ENCODE results near the gene WDR18.

WDR18 gene
- 14.5 to 19.0 reads per million in 2 donors for total RNA-seq

GRCh38 chr19:984165-984967 is at the start of gene WDR18:
Gene WDR18, plus strand, starts transcription at chr19:984345. Its CDS starts 9 bp downstream, at chr19:984354.
- peak; percentile 76 to 92 (median 81) for DNase-seq

- no peak for DNase-seq
Observed at GRCh38 chr19:934865-935479, 49.2 kb upstream of the WDR18 start.

- DNase-seq: no peak
Observed at GRCh38 chr19:936175-936546, 48.0 kb upstream of the WDR18 start.

GRCh38 chr19:937259-937694 is 46.9 kb upstream of the WDR18 start:
- DNase-seq: peak in 2 of 5 experiments; percentile 65 to 75

- DNase-seq: no peak
Observed at GRCh38 chr19:938233-938923, 45.8 kb upstream of the WDR18 start.

- DNase-seq: no peak
Observed at GRCh38 chr19:939439-939838, 44.7 kb upstream of the WDR18 start.

GRCh38 chr19:939922-940321 is 44.2 kb upstream of the WDR18 start:
- DNase-seq: no peak

- peak; percentile 51 to 91 (median 69) for DNase-seq
Observed at GRCh38 chr19:940591-941291, 43.4 kb upstream of the WDR18 start.

GRCh38 chr19:941292-942132 is 42.6 kb upstream of the WDR18 start:
- DNase-seq: no peak

- DNase-seq: no peak
Observed at GRCh38 chr19:942133-942645, 42.0 kb upstream of the WDR18 start.

- no peak for DNase-seq
Observed at GRCh38 chr19:943551-944170, 40.5 kb upstream of the WDR18 start.

GRCh38 chr19:944171-944567 is 40.0 kb upstream of the WDR18 start:
- peak in 1 of 5 experiments; percentile 33 for DNase-seq

- DNase-seq: no peak
Observed at GRCh38 chr19:944663-945241, 39.4 kb upstream of the WDR18 start.

- no peak for DNase-seq
Observed at GRCh38 chr19:945401-946252, 38.5 kb upstream of the WDR18 start.

- DNase-seq: no peak
Observed at GRCh38 chr19:947090-947706, 36.9 kb upstream of the WDR18 start.

GRCh38 chr19:947707-948539 is 36.2 kb upstream of the WDR18 start:
- no peak for DNase-seq

GRCh38 chr19:948842-949496 is 35.2 kb upstream of the WDR18 start:
- DNase-seq: no peak

All from T-helper 2 cell (primary cell).